HG02623 (cell line): ENCODE measurements around the gene SFSWAP.
"Not testable (repeated sequence)": the region's sequence is repeated elsewhere in the genome, so short reads cannot be mapped to it uniquely, and the experiment has no call there.

Experiments used
- ATAC-seq: cut with Tn5 transposase; IDR thresholded peaks from one replicate; pipeline ENCODE4 v1.9.1; 2021; ENCODE audit warnings: moderate library complexity; ENCODE audit not compliant: unreplicated experiment

Gene SFSWAP

GRCh38 chr12:131735153-131735456 is 24.2 kb downstream of the SFSWAP start:
- ATAC-seq: no peak

- ATAC-seq: no peak
Observed at GRCh38 chr12:131735476-131736445, 24.9 kb downstream of the SFSWAP start.

DNA sequence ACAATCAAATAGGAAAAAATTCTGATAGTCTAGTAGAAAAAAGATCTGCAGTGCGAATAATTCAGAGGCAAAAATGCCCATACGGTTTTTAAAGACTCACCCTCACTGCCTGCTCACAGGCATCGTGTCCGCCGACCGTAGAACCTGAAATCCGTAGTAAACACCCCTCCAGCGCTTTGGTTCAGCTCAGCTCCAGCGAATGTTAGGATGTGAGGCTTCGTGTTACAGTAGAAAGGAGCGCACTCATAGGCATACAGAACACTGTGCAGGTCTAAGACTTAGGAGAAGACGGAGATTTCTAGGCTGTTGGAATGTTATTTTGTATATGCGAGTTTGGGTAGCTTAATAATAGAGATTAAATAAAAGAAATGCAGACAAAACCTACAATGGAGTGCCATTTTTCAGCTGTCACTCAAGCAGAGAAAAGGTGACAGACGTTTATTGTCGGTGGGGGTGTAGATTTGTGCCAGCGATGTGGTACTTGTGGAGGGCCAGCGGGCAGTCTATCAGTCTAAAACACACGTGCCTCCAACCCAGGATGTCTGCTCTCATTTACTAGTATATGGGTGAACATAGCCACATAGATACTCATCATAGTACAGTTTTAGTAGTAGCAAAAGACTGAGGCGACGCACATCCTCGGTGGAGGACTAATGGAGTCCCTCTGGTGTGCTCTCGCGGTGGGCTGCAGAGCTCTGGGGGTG is 25.7 kb downstream of the SFSWAP start:
- no peak for ATAC-seq

GRCh38 chr12:131737150-131737827 is 26.4 kb downstream of the SFSWAP start:
- ATAC-seq: no peak

GRCh38 chr12:131738196-131738595 is 27.3 kb downstream of the SFSWAP start:
- no peak for ATAC-seq

GRCh38 chr12:131740626-131741025 is 29.7 kb downstream of the SFSWAP start:
- ATAC-seq: no peak

DNA sequence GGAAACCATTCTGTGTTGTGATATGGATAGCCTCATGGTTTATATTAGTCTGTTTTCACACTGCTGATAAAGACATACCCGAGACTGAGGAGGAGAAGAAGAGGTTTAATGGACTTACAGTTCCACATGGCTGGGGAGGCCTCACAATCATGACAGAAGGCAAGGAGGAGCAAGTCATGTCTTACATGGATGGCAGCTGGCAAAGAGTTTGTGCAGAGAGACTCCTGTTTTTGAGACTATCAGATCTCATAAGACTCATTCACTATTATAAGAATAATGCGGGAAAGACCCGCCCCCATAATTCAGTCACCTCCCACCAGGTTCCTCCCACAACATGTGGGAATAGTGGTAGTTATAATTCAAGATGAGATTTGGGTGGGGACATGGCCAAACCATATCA is 31.9 kb downstream of the SFSWAP start:
- ATAC-seq: not testable (repeated sequence)

DNA sequence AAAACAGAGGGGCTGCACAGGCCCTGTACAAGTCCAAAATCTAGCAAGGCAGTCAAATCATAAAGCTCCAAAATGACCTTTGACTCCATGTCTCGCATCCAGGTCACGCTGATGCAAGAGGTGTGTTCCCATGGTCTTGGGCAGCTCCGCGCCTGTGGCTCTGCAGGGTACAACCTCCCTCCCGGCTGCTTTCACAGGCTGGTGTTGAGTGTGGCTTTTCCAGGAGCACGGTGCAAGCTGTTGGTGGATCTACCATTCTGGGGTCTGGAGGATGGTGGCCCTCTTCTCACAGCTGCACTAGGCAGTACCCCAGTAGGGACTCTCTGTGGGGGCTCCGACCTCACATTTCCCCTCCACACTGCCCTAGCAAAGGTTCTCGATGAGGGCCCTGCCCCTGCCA is 32.5 kb downstream of the SFSWAP start:
- ATAC-seq: not testable (repeated sequence)

DNA sequence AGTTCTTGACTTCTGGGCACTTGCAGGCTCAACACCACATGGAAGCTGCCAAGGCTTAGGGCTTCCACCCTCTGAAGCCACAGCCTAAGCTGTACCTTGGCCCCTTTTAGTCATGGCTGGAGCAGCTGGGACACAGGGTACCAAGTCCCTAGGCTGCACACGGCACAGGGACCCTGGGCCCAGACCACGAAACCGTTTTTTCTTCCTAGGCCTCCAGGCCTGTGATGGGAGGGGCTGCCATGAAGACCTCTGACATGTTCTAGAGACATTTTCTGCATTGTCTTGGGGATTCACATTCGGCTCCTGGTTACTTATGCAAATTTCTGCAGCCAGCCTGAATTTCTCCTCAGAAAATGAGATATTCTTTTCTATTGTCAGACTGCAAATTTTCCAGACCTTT is 33.0 kb downstream of the SFSWAP start:
- not testable (repeated sequence) for ATAC-seq

DNA sequence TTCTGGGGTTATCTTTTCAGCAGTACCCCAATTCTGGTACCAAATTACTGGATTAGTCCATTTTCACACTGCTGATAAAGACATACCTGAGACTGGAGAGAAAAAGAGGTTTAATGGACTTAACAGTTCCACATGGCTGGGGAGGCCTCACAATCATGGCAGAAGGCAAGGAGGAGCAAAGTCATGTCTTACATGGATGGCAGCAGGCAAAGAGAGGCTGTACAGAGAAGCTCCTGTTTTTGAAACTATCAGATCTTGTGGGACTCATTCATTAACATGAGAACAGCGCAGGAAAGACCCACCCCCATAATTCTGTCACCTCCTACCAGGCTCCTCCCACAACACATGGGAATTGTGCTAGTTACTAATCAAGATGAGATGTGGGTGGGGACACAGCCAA is 33.8 kb downstream of the SFSWAP start:
- ATAC-seq: not testable (repeated sequence)

GRCh38 chr12:131745706-131746105 is 34.8 kb downstream of the SFSWAP start:
- ATAC-seq: no peak

- ATAC-seq: no peak
Observed at GRCh38 chr12:131747276-131748177, 36.6 kb downstream of the SFSWAP start.

DNA sequence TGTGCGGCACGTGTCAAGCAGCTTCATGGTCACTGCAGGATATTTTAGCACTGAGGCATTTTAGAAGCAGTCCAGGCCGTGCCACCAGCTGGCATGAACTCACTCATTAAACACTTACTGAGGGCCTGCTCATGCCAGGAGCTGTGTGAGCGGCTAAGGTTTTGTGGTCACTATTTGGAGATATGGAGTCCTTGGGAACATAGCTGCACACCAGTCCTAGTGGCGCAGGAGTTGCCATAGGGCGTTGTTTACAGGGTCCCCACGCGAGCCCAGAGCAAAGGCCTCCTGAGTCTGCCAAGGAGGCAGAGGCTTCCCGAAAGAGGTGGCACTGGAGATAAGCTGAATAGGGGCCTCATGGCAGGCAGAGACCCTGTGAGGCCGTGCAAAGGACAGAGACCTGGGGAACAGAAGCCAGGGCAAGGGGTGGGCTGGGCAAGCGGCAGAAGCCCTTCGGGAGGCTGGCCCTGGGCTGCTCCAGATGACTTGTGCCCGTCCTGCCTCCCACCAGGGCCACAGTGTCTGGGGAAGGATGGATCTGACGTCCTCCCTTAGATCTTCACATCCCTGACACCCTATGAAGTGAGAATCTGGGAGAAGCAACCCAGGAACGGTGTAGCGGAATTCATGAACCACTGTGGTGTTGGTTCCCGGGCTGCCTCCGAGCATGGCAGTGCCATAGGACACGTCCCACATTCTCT is 38.9 kb downstream of the SFSWAP start:
- ATAC-seq: no peak

- ATAC-seq: no peak
Observed at GRCh38 chr12:131751335-131751734, 40.4 kb downstream of the SFSWAP start.

DNA sequence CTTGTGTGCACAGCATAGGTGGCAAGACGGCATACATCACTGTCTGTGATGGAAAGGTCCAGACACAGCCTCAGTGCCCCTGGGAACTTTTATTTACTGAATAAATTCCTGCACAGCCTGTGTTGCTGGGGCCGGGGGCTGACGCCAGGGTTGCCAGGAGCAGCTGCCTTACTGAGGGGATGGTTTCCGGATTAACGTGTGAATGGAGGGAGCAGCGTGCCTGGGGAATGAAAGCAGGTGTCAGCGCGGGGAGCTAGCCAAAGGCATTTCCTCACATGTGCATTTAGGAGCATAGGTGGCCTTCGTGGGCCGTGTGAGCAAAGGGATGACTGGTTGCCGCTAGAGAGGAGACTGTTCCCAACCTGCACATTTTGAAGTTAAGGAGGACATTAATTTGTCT is 41.6 kb downstream of the SFSWAP start:
- ATAC-seq: no peak

- no peak for ATAC-seq
Observed at GRCh38 chr12:131753005-131753404, 42.1 kb downstream of the SFSWAP start.

DNA sequence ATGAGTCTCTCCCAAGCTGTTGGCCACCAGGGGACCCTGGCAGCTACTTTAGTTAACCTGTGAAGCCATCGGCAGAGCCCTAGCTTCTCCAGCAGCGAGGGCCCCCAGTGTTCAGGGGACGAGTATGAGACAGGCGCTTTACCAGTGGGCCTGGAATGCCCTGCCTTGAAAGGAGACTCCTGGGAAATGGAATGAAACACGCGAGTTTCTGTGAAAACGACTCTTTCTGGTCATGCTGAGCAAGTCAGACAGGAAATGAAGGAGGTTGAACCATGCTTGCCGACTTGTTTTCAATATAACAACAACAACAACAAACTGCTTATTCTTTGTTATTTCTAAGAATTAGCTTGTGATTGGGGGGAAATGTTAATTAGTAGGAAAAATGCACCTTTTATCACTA is 42.9 kb downstream of the SFSWAP start:
- ATAC-seq: no peak

- ATAC-seq: no peak
Observed at GRCh38 chr12:131754184-131754583, 43.3 kb downstream of the SFSWAP start.

- ATAC-seq: no peak
Observed at GRCh38 chr12:131755305-131756113, 44.6 kb downstream of the SFSWAP start.
